SK-N-SH treated with all-trans-retinoic acid at 6 μM for 48 hours (cell line): ENCODE results near the gene KCNG2.

Experiments
- ATAC-seq: fragments of 200-7000 bp; cut with Tn5 transposase; 3 replicates; pipeline ENCODE4 v1.9.1; 2020; ENCODE audit warnings: mild to moderate bottlenecking, moderate library complexity
- ARNTL ChIP-seq: fragments of 450-650 bp; formaldehyde crosslinking; IDR thresholded peaks from 2 replicates; pipeline ENCODE4 v1.5.0; 2020; ENCODE audit warnings: low read depth, mild to moderate bottlenecking, moderate library complexity, borderline replicate concordance
- BACH2 ChIP-seq: fragments of 250-450 bp; sonication (Bioruptor Pico); IDR thresholded peaks from 2 replicates; pipeline ENCODE4 v1.9.0; 2021; ENCODE audit warnings: mild to moderate bottlenecking, borderline replicate concordance
- CSDC2 ChIP-seq: fragments of 250-450 bp; sonication (Bioruptor Pico); IDR thresholded peaks from 2 replicates; pipeline ENCODE4 v1.5.0; 2020; ENCODE audit warnings: mild to moderate bottlenecking, moderate library complexity
- GLIS3 ChIP-seq: fragments of 250-450 bp; sonication (Bioruptor Pico); IDR thresholded peaks from 2 replicates; pipeline ENCODE4 v1.5.0; 2020; ENCODE audit warnings: mild to moderate bottlenecking, moderate library complexity
- ISL1 ChIP-seq: fragments of 250-450 bp; sonication (Bioruptor Pico); IDR thresholded peaks from 2 replicates; pipeline ENCODE4 v2.1.2; 2022; ENCODE audit warnings: mild to moderate bottlenecking, moderate library complexity
- OSR1 ChIP-seq: fragments of 250-450 bp; sonication (Bioruptor Pico); IDR thresholded peaks from 2 replicates; pipeline ENCODE4 v1.8.0; 2022; ENCODE audit warnings: moderate library complexity, mild to moderate bottlenecking, inconsistent platforms
- PPARA ChIP-seq: fragments of 250-450 bp; sonication (Bioruptor Pico); IDR thresholded peaks from 2 replicates; pipeline ENCODE4 v1.5.0; 2020; ENCODE audit warnings: mild to moderate bottlenecking, borderline replicate concordance
- RARB ChIP-seq: fragments of 250-450 bp; sonication (Bioruptor Pico); IDR thresholded peaks from 2 replicates; pipeline ENCODE4 v1.8.0; 2021; ENCODE audit warnings: mild to moderate bottlenecking, moderate library complexity
- SNAI2 ChIP-seq: fragments of 250-450 bp; sonication (Bioruptor Pico); IDR thresholded peaks from 2 replicates; pipeline ENCODE4 v1.5.0; 2020; ENCODE audit warnings: mild to moderate bottlenecking, moderate library complexity
- TCF4 ChIP-seq: fragments of 250-450 bp; sonication (Bioruptor Pico); IDR thresholded peaks from 2 replicates; pipeline ENCODE4 v1.8.0; 2021; ENCODE audit warnings: mild to moderate bottlenecking, moderate library complexity, borderline replicate concordance
- TOX ChIP-seq: fragments of 250-450 bp; sonication (Bioruptor Pico); IDR thresholded peaks from 2 replicates; pipeline ENCODE4 v1.8.0; 2021; ENCODE audit warnings: mild to moderate bottlenecking, moderate library complexity, borderline replicate concordance
- ZC3H10 ChIP-seq: fragments of 250-450 bp; sonication (Bioruptor Pico); IDR thresholded peaks from 2 replicates; pipeline ENCODE4 v1.5.1; 2021; ENCODE audit warnings: mild to moderate bottlenecking, moderate library complexity
- ZFP3 ChIP-seq: fragments of 250-450 bp; sonication (Bioruptor Pico); IDR thresholded peaks from 2 replicates; pipeline ENCODE4 v1.5.0; 2020; ENCODE audit warnings: mild to moderate bottlenecking, moderate library complexity
- ZFP30 ChIP-seq: fragments of 450-650 bp; formaldehyde crosslinking; IDR thresholded peaks from 2 replicates; pipeline ENCODE4 v1.5.0; 2022; ENCODE audit warnings: mild to moderate bottlenecking, moderate library complexity
- ZNF70 ChIP-seq: fragments of 450-650 bp; formaldehyde crosslinking; IDR thresholded peaks from 2 replicates; pipeline ENCODE4 v1.5.0; 2020; ENCODE audit warnings: mild to moderate bottlenecking, moderate library complexity
- ZNF8 ChIP-seq: fragments of 450-650 bp; formaldehyde crosslinking; IDR thresholded peaks from 2 replicates; pipeline ENCODE4 v1.5.0; 2020; ENCODE audit warnings: mild to moderate bottlenecking, moderate library complexity
- TF ChIP-seq, protein P1 (sequence below): fragments of 250-450 bp; sonication (Bioruptor Pico); IDR thresholded peaks from 2 replicates; pipeline ENCODE4 v1.5.0; 2020; ENCODE audit warnings: mild to moderate bottlenecking, moderate library complexity
- TF ChIP-seq, protein P2 (sequence below): fragments of 250-450 bp; sonication (Bioruptor Pico); IDR thresholded peaks from 2 replicates; pipeline ENCODE4 v1.8.0; 2021; ENCODE audit warnings: low read depth, mild to moderate bottlenecking, moderate library complexity, borderline replicate concordance
- TF ChIP-seq, protein P3 (sequence below): fragments of 250-450 bp; sonication (Bioruptor Pico); IDR thresholded peaks from 2 replicates; pipeline ENCODE4 v1.5.1; 2021; ENCODE audit warnings: mild to moderate bottlenecking, moderate library complexity
- TF ChIP-seq, protein P4 (sequence below): fragments of 250-450 bp; sonication (Bioruptor Pico); IDR thresholded peaks from 2 replicates; pipeline ENCODE4 v1.8.0; 2020; ENCODE audit warnings: mild to moderate bottlenecking, moderate library complexity, borderline replicate concordance
- TF ChIP-seq, protein P5 (sequence below): fragments of 250-450 bp; sonication (Bioruptor Pico); IDR thresholded peaks from 2 replicates; pipeline ENCODE4 v1.5.1; 2020; ENCODE audit warnings: low read depth, mild to moderate bottlenecking, moderate library complexity

Gene KCNG2

DNA sequence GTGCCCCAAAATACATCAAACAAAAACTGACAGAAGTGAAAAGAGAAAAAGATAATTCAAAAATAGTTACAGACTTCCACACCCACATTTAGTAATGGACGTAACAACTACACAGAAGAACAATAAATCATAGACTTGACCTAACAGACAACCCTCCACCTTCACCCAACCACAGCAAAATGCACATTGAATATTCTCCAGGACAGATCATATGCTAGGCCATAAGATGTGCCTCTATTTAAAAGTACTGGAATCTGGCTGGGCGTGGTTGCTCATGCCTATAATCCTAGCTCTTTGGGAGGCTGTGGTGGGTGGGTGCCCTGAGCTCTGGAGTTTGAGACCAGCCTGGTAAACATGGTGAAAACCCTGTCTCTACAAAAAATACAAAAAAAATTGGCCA lies 133.7 kb downstream of the KCNG2 start:
- ATAC-seq = no peak
- TF ChIP-seq CSDC2 (CRISPR knock-in tag) (no peak), PPARA (no peak), ZFP30 (CRISPR knock-in tag) (no peak), ZFP3 (CRISPR knock-in tag) (no peak), GLIS3 (CRISPR knock-in tag) (no peak), TCF4 (CRISPR knock-in tag) (no peak), ZNF8 (CRISPR knock-in tag) (no peak), BACH2 (no peak), ISL1 (CRISPR knock-in tag) (no peak), RARB (CRISPR knock-in tag) (no peak), ARNTL (CRISPR knock-in tag) (no peak), TOX (CRISPR knock-in tag) (no peak), SNAI2 (CRISPR knock-in tag) (no peak)
- TF ChIP-seq, protein P1, sequence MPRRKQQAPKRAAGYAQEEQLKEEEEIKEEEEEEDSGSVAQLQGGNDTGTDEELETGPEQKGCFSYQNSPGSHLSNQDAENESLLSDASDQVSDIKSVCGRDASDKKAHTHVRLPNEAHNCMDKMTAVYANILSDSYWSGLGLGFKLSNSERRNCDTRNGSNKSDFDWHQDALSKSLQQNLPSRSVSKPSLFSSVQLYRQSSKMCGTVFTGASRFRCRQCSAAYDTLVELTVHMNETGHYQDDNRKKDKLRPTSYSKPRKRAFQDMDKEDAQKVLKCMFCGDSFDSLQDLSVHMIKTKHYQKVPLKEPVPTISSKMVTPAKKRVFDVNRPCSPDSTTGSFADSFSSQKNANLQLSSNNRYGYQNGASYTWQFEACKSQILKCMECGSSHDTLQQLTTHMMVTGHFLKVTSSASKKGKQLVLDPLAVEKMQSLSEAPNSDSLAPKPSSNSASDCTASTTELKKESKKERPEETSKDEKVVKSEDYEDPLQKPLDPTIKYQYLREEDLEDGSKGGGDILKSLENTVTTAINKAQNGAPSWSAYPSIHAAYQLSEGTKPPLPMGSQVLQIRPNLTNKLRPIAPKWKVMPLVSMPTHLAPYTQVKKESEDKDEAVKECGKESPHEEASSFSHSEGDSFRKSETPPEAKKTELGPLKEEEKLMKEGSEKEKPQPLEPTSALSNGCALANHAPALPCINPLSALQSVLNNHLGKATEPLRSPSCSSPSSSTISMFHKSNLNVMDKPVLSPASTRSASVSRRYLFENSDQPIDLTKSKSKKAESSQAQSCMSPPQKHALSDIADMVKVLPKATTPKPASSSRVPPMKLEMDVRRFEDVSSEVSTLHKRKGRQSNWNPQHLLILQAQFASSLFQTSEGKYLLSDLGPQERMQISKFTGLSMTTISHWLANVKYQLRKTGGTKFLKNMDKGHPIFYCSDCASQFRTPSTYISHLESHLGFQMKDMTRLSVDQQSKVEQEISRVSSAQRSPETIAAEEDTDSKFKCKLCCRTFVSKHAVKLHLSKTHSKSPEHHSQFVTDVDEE (CRISPR knock-in tag) = no peak
- TF ChIP-seq, protein P2, sequence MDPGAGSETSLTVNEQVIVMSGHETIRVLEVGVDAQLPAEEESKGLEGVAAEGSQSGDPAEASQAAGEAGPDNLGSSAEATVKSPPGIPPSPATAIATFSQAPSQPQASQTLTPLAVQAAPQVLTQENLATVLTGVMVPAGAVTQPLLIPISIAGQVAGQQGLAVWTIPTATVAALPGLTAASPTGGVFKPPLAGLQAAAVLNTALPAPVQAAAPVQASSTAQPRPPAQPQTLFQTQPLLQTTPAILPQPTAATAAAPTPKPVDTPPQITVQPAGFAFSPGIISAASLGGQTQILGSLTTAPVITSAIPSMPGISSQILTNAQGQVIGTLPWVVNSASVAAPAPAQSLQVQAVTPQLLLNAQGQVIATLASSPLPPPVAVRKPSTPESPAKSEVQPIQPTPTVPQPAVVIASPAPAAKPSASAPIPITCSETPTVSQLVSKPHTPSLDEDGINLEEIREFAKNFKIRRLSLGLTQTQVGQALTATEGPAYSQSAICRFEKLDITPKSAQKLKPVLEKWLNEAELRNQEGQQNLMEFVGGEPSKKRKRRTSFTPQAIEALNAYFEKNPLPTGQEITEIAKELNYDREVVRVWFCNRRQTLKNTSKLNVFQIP (CRISPR knock-in tag) = no peak
- TF ChIP-seq, protein P3, sequence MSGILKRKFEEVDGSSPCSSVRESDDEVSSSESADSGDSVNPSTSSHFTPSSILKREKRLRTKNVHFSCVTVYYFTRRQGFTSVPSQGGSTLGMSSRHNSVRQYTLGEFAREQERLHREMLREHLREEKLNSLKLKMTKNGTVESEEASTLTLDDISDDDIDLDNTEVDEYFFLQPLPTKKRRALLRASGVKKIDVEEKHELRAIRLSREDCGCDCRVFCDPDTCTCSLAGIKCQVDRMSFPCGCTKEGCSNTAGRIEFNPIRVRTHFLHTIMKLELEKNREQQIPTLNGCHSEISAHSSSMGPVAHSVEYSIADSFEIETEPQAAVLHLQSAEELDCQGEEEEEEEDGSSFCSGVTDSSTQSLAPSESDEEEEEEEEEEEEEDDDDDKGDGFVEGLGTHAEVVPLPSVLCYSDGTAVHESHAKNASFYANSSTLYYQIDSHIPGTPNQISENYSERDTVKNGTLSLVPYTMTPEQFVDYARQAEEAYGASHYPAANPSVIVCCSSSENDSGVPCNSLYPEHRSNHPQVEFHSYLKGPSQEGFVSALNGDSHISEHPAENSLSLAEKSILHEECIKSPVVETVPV (CRISPR knock-in tag) = no peak
- TF ChIP-seq, protein P4, sequence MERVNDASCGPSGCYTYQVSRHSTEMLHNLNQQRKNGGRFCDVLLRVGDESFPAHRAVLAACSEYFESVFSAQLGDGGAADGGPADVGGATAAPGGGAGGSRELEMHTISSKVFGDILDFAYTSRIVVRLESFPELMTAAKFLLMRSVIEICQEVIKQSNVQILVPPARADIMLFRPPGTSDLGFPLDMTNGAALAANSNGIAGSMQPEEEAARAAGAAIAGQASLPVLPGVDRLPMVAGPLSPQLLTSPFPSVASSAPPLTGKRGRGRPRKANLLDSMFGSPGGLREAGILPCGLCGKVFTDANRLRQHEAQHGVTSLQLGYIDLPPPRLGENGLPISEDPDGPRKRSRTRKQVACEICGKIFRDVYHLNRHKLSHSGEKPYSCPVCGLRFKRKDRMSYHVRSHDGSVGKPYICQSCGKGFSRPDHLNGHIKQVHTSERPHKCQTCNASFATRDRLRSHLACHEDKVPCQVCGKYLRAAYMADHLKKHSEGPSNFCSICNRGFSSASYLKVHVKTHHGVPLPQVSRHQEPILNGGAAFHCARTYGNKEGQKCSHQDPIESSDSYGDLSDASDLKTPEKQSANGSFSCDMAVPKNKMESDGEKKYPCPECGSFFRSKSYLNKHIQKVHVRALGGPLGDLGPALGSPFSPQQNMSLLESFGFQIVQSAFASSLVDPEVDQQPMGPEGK = no peak

DNA sequence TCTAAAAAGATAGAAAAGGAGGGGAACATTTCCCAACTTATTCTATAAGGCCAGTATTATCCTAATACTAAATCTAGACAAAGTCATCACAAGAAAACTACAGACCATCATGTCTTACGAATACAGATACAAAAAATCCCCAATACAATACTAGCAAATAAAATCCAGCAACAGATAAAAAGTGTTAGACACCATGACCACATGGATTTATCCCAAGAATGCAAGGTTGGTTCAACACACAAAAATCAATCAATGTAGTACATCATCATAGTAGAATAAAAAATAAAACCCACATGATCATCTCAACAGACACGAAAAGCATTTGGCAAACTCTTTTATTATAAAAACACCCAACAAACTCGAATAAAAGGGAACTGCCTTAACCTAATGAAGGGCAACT lies 135.2 kb downstream of the KCNG2 start:
- TF ChIP-seq ZFP3 (CRISPR knock-in tag) = no peak
- TF ChIP-seq PPARA = no peak
- no peak for TF ChIP-seq ZNF70
- no peak for TF ChIP-seq OSR1 (CRISPR knock-in tag)
- no peak for TF ChIP-seq GLIS3 (CRISPR knock-in tag)
- no peak for TF ChIP-seq ZC3H10 (CRISPR knock-in tag)
- TF ChIP-seq, protein P2 (CRISPR knock-in tag) = no peak
- TF ChIP-seq ISL1 (CRISPR knock-in tag) = no peak
- TF ChIP-seq, protein P1 (CRISPR knock-in tag) = no peak
- TF ChIP-seq, protein P3 (CRISPR knock-in tag) = no peak
- TF ChIP-seq ZFP30 (CRISPR knock-in tag) = no peak
- no peak for TF ChIP-seq BACH2
- TF ChIP-seq, protein P5, sequence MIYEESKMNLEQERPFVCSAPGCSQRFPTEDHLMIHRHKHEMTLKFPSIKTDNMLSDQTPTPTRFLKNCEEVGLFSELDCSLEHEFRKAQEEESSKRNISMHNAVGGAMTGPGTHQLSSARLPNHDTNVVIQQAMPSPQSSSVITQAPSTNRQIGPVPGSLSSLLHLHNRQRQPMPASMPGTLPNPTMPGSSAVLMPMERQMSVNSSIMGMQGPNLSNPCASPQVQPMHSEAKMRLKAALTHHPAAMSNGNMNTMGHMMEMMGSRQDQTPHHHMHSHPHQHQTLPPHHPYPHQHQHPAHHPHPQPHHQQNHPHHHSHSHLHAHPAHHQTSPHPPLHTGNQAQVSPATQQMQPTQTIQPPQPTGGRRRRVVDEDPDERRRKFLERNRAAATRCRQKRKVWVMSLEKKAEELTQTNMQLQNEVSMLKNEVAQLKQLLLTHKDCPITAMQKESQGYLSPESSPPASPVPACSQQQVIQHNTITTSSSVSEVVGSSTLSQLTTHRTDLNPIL (CRISPR knock-in tag) = no peak
- TF ChIP-seq, protein P4 = no peak
- TF ChIP-seq CSDC2 (CRISPR knock-in tag) = no peak
- no peak for ATAC-seq
